ENCODE measurements around the gene FBXL4. TPM values are rescaled to one million over a fixed set of nuclear protein-coding genes. Genes with fewer than 3 reads are reported as not detected.

The FBXL4 gene
- total and polyA plus RNA-seq, 10 of the 15 experiments (the other 5 are each of a cell fraction or from before 2014, with no cell fraction given): 2.9 to 16.9 (median 7.2) TPM

DNA sequence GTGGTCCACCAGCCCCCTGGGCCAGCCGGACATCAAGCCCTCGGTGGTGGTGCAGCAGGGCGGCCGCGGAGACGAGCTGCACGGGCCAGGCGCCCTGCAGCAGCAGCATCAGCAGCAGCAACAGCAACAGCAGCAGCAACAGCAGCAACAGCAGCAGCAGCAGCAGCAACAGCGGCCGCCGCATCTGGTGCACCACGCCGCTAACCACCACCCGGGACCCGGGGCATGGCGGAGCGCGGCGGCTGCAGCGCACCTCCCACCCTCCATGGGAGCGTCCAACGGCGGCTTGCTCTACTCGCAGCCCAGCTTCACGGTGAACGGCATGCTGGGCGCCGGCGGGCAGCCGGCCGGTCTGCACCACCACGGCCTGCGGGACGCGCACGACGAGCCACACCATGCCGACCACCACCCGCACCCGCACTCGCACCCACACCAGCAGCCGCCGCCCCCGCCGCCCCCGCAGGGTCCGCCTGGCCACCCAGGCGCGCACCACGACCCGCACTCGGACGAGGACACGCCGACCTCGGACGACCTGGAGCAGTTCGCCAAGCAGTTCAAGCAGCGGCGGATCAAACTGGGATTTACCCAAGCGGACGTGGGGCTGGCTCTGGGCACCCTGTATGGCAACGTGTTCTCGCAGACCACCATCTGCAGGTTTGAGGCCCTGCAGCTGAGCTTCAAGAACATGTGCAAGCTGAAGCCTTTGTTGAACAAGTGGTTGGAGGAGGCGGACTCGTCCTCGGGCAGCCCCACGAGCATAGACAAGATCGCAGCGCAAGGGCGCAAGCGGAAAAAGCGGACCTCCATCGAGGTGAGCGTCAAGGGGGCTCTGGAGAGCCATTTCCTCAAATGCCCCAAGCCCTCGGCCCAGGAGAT lies 112.4 kb downstream of the FBXL4 start (continued):
- TF ChIP-seq NR2C2 (IDR thresholded peaks at IDR 0.05; ENCODE audit: borderline replicate concordance, control insufficient read depth, insufficient read length, low read depth) (no peak), ZNF384 (IDR thresholded peaks at IDR 0.05; ENCODE audit: borderline replicate concordance, low read depth, low read length) (no peak), SMAD5 (IDR thresholded peaks at IDR 0.05; ENCODE audit: low read depth) (no peak), SPI1 (IDR thresholded peaks at IDR 0.05; ENCODE audit: borderline replicate concordance, insufficient read depth, low read depth, low read length) (no peak), CBX5 (IDR thresholded peaks at IDR 0.05; ENCODE audit: low read depth) (no peak), JUNB (IDR thresholded peaks at IDR 0.05) (no peak), NR2C1 (IDR thresholded peaks at IDR 0.05) (no peak), EGR1 (IDR thresholded peaks at IDR 0.05; ENCODE audit: borderline replicate concordance in 1 of 2, low read depth in 2 of 2, low read length in 2 of 2) (0 out of 3 replicates have a peak, but pooled peaks of 1 of the 2 experiments have one; percentile 11), ZNF622 (IDR thresholded peaks at IDR 0.05) (no peak), SUZ12 (IDR thresholded peaks at IDR 0.05; ENCODE audit: unreplicated experiment) (no peak), EZH2 (IDR thresholded peaks at IDR 0.05; ENCODE audit: borderline replicate concordance, control insufficient read depth, low read depth, low read length) (0 out of 2 replicates have a peak, but pooled peaks have one; percentile 17), NFIC (IDR thresholded peaks at IDR 0.05; ENCODE audit: low read depth, low read length) (no peak)
- TF ChIP-seq, protein P1, sequence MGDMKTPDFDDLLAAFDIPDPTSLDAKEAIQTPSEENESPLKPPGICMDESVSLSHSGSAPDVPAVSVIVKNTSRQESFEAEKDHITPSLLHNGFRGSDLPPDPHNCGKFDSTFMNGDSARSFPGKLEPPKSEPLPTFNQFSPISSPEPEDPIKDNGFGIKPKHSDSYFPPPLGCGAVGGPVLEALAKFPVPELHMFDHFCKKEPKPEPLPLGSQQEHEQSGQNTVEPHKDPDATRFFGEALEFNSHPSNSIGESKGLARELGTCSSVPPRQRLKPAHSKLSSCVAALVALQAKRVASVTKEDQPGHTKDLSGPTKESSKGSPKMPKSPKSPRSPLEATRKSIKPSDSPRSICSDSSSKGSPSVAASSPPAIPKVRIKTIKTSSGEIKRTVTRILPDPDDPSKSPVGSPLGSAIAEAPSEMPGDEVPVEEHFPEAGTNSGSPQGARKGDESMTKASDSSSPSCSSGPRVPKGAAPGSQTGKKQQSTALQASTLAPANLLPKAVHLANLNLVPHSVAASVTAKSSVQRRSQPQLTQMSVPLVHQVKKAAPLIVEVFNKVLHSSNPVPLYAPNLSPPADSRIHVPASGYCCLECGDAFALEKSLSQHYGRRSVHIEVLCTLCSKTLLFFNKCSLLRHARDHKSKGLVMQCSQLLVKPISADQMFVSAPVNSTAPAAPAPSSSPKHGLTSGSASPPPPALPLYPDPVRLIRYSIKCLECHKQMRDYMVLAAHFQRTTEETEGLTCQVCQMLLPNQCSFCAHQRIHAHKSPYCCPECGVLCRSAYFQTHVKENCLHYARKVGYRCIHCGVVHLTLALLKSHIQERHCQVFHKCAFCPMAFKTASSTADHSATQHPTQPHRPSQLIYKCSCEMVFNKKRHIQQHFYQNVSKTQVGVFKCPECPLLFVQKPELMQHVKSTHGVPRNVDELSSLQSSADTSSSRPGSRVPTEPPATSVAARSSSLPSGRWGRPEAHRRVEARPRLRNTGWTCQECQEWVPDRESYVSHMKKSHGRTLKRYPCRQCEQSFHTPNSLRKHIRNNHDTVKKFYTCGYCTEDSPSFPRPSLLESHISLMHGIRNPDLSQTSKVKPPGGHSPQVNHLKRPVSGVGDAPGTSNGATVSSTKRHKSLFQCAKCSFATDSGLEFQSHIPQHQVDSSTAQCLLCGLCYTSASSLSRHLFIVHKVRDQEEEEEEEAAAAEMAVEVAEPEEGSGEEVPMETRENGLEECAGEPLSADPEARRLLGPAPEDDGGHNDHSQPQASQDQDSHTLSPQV (IDR thresholded peaks at IDR 0.05): no peak
- TF ChIP-seq, protein P2, sequence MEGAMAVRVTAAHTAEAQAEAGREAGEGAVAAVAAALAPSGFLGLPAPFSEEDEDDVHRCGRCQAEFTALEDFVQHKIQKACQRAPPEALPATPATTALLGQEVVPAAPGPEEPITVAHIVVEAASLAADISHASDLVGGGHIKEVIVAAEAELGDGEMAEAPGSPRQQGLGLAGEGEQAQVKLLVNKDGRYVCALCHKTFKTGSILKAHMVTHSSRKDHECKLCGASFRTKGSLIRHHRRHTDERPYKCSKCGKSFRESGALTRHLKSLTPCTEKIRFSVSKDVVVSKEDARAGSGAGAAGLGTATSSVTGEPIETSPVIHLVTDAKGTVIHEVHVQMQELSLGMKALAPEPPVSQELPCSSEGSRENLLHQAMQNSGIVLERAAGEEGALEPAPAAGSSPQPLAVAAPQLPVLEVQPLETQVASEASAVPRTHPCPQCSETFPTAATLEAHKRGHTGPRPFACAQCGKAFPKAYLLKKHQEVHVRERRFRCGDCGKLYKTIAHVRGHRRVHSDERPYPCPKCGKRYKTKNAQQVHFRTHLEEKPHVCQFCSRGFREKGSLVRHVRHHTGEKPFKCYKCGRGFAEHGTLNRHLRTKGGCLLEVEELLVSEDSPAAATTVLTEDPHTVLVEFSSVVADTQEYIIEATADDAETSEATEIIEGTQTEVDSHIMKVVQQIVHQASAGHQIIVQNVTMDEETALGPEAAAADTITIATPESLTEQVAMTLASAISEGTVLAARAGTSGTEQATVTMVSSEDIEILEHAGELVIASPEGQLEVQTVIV (IDR thresholded peaks at IDR 0.05; ENCODE audit: borderline replicate concordance, partially characterized antibody): no peak
